Cardiac muscle cell (in vitro differentiated cells and primary cell): ENCODE data around the gene HSD3B1. TPM values are rescaled to one million over a fixed set of nuclear protein-coding genes. Genes with fewer than 3 reads are reported as not detected.

Experiments used
- DNase-seq, 2 donors: peaks; one replicate each; pipeline versions ENCODE4 v3.0.0 to v3.0.0-alpha.2; 2010 to 2017; ENCODE audit warnings: low read depth in 1 of 2, low spot score in 1 of 2
- H3K27ac ChIP-seq: fragments of 200-600 bp; sonication (generic); 2 replicates; pipeline ENCODE4 v1.5.1; 2016
- H3K27me3 ChIP-seq: fragments of 200-600 bp; sonication (generic); 2 replicates; pipeline ENCODE4 v1.6.0; 2016; ENCODE audit warnings: control low read depth
- H3K36me3 ChIP-seq: fragments of 200-600 bp; sonication (generic); 2 replicates; pipeline ENCODE4 v1.5.1; 2016; ENCODE audit warnings: control low read depth
- H3K4me1 ChIP-seq: fragments of 200-600 bp; sonication (generic); 2 replicates; pipeline ENCODE4 v1.8.1; 2017; ENCODE audit warnings: low read depth, mild to moderate bottlenecking, mixed run types
- H3K4me3 ChIP-seq: fragments of 200-600 bp; sonication (generic); 2 replicates; pipeline ENCODE4 v1.5.1; 2016; ENCODE audit warnings: mild to moderate bottlenecking
- H3K9me3 ChIP-seq: fragments of 200-600 bp; sonication (generic); 2 replicates; pipeline ENCODE4 v1.5.1; 2017; ENCODE audit warnings: low read depth, mild to moderate bottlenecking, control low read depth
- CTCF ChIP-seq: IDR thresholded peaks from 2 replicates; pipeline ENCODE4 v1.5.1; 2012; ENCODE audit warnings: low read depth, mild to moderate bottlenecking, low read length
- polyA plus RNA-seq: library from polyadenylated mRNA; unstranded; fragments of >200 nt; fragmentation: Nextera tagmentation; extraction: Ambion mirVana; gene quantifications from 2 replicates; pipeline ENCODE4 v1.2.1, GENCODE V29; 2016
- total RNA-seq: library from RNA; depleted of rRNA; stranded (reverse); fragments of >200 nt; gene quantifications from 2 replicates; pipeline ENCODE4 v1.2.3, GENCODE V29; 2016

HSD3B1 gene
- total and polyA plus RNA-seq, 2 experiments from 2014 or later, result 0.07 to 0.27 TPM

DNA sequence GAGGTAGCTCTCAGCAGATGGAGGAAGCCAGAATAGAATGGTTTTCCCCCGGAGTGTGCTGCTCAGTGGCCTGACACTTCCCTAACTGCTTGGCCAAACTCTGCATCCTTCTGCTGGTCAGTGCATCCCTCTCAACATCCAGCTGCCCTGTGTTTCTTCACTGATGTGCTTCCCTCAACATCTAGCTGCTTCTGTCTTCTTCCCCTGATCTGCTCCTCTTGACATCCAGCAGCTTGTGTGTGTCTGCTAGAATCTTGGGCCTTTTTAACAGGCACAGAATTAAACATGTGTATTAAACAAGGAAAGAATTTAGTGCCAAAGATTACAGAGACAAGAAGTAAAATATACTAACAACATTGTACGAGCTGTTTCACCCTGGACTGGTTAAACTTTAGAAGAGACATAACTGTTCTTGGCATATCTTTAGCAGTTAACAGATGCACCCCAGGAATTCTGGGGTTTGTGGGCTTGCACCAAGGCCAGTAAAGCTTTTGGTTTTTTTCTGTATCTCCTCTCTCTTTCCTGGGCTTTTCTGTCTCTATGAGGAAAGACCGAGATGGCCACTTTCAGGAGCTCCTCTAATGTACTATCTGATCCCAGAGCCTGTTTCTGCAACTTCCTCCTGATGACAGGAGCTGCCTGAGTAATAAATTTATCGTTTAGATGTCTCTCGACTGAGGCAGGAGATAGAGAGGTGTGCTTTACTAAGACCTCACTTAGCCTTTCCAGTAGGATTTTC lies 34.8 kb upstream of the HSD3B1 start:
- TF ChIP-seq CTCF, result no peak
- Histone ChIP-seq H3K36me3 (no peaks in the 10 kb centered on the region), H3K27me3 (no peaks in the 10 kb centered on the region), H3K4me1 (no peaks in the 10 kb centered on the region), H3K9me3 (no peaks in the 10 kb centered on the region), H3K4me3 (no peak overlapping the region), H3K27ac (no peak overlapping the region)
- no peak for DNase-seq

GRCh38 chr1:119472819-119473175 lies 34.2 kb upstream of the HSD3B1 start:
- Histone ChIP-seq H3K4me3 (no peak overlapping the region), H3K4me1 (no peaks in the 10 kb centered on the region), H3K36me3 (no peaks in the 10 kb centered on the region), H3K27me3 (no peaks in the 10 kb centered on the region), H3K27ac (no peak overlapping the region), H3K9me3 (no peaks in the 10 kb centered on the region)
- DNase-seq, result no peak
- TF ChIP-seq CTCF, result no peak

- no peak overlapping the region for H3K4me3 ChIP-seq
- H3K27ac ChIP-seq, result no peak overlapping the region
- TF ChIP-seq CTCF, result peak; percentile 86
- peak; percentile 49 to 73 for DNase-seq
- no peaks in the 10 kb centered on the region for H3K27me3 ChIP-seq
- no peaks in the 10 kb centered on the region for H3K4me1 ChIP-seq
- no peaks in the 10 kb centered on the region for H3K36me3 ChIP-seq
- H3K9me3 ChIP-seq, result no peaks in the 10 kb centered on the region
Observed at GRCh38 chr1:119475866-119476439, 31.1 kb upstream of the HSD3B1 start.

DNA sequence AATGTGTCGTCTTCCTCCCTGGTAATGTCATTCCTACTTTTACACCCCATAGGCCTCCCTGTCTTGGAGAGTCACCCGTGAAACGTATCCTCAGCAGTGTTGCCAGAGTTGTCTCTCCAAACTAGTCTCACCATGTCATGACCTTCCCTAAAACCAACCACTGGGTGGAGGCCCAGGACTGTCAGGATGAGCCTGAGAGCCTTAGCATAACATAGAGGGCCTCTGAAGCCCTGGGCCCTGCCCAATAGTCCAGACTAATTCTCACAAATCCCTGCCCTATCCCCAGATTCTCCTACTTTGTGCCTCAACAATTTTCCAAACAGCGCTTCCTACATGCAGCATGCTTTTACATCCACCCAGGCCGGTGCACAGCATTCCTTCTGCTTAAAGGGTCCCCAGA lies 29.3 kb upstream of the HSD3B1 start:
- DNase-seq, result no peak
- Histone ChIP-seq H3K27ac (no peak overlapping the region), H3K27me3 (no peaks in the 10 kb centered on the region), H3K4me3 (no peak overlapping the region), H3K36me3 (no peaks in the 10 kb centered on the region), H3K4me1 (peaks cover 1% of the 10 kb centered on the region), H3K9me3 (no peaks in the 10 kb centered on the region)
- no peak for TF ChIP-seq CTCF

- H3K9me3 ChIP-seq, result no peaks in the 10 kb centered on the region
- no peaks in the 10 kb centered on the region for H3K27me3 ChIP-seq
- DNase-seq, result no peak
- H3K4me1 ChIP-seq, result peaks cover 22% of the 10 kb centered on the region
- no peak overlapping the region for H3K27ac ChIP-seq
- TF ChIP-seq CTCF, result no peak
- H3K4me3 ChIP-seq, result no peak overlapping the region
- H3K36me3 ChIP-seq, result no peaks in the 10 kb centered on the region
Observed at GRCh38 chr1:119480175-119480574, 26.8 kb upstream of the HSD3B1 start.
